Nephron progenitor cell (in vitro differentiated cells): Measurements from ENCODE around the gene TBCD.
A peak's percentile ranks its signal among the peaks of the same experiment; 100 is the strongest.

Source experiments
- DNase-seq: peaks from one replicate; pipeline ENCODE4 v3.0.0; 2021
- H3K27ac Mint-ChIP-seq: 2 replicates; pipeline ENCODE4 v1.8.0; 2021; ENCODE audit warnings: mild to moderate bottlenecking, moderate library complexity, mixed read lengths
- H3K27me3 Mint-ChIP-seq: 2 replicates; pipeline ENCODE4 v1.8.0; 2021; ENCODE audit warnings: mild to moderate bottlenecking, low read depth, mixed read lengths; ENCODE audit not compliant: poor library complexity
- H3K36me3 Mint-ChIP-seq: 2 replicates; pipeline ENCODE4 v1.8.0; 2021; ENCODE audit warnings: low read depth, mixed read lengths
- H3K4me1 Mint-ChIP-seq: 2 replicates; pipeline ENCODE4 v1.8.0; 2021; ENCODE audit warnings: mixed read lengths
- H3K4me3 Mint-ChIP-seq: 2 replicates; pipeline ENCODE4 v1.8.0; 2021; ENCODE audit warnings: mild to moderate bottlenecking, moderate library complexity, mixed read lengths
- H3K9me3 Mint-ChIP-seq: 2 replicates; pipeline ENCODE4 v1.8.0; 2021; ENCODE audit warnings: mild to moderate bottlenecking, moderate library complexity, mixed read lengths
- TF ChIP-seq, protein P1 (sequence below): fragments of 200-600 bp; sonication (generic); IDR thresholded peaks from 2 replicates; pipeline ENCODE4 v1.5.0; 2021; ENCODE audit warnings: antibody characterized with exemption

TBCD gene

DNA sequence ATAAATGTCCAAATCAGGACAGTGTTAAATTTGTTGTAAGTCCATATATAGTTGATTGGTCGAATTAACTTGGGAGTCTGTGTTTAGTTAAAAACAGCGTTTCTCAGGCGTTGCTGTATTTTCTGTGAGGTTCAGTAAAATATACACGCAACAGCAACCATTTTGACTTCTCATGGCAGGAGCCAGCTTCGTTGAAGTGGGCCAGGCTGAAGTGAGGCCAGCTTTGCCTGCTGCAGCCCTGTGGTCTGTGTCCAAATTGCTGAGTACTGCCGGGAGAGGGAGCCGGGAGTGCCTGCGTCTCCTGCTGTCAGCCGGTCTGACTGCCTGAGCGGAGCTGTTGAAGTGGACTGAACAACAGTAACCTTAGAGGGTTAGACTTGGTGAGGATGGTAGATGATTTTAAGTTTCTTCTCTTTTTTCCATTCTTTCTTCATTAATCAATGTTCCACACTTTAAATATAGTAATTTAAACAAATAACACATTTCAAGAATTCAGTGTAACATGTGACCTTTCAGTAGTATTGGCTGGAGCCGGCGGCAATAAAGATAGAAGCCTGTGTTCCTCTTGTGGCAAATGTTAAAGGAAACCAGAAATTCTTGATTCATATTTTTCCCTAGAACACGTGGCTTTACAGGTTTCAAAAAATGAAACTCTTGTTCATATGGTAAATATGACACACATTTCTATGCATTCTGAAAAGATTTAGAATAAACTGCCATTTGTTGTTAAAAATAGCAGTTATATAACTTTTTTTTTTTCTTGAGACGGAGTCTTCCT, 124.9 kb downstream of the TBCD start:
- Mint-ChIP-seq H3K4me1 (peaks cover 63% of the 10 kb centered on the region), H3K27me3 (no peaks in the 10 kb centered on the region), H3K9me3 (no peaks in the 10 kb centered on the region), H3K27ac (peak overlapping the region; percentile 22), H3K4me3 (no peak overlapping the region), H3K36me3 (peaks cover 25% of the 10 kb centered on the region)
- TF ChIP-seq, protein P1, sequence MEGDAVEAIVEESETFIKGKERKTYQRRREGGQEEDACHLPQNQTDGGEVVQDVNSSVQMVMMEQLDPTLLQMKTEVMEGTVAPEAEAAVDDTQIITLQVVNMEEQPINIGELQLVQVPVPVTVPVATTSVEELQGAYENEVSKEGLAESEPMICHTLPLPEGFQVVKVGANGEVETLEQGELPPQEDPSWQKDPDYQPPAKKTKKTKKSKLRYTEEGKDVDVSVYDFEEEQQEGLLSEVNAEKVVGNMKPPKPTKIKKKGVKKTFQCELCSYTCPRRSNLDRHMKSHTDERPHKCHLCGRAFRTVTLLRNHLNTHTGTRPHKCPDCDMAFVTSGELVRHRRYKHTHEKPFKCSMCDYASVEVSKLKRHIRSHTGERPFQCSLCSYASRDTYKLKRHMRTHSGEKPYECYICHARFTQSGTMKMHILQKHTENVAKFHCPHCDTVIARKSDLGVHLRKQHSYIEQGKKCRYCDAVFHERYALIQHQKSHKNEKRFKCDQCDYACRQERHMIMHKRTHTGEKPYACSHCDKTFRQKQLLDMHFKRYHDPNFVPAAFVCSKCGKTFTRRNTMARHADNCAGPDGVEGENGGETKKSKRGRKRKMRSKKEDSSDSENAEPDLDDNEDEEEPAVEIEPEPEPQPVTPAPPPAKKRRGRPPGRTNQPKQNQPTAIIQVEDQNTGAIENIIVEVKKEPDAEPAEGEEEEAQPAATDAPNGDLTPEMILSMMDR: peak; percentile 17
- DNase-seq: peak; percentile 65

DNA sequence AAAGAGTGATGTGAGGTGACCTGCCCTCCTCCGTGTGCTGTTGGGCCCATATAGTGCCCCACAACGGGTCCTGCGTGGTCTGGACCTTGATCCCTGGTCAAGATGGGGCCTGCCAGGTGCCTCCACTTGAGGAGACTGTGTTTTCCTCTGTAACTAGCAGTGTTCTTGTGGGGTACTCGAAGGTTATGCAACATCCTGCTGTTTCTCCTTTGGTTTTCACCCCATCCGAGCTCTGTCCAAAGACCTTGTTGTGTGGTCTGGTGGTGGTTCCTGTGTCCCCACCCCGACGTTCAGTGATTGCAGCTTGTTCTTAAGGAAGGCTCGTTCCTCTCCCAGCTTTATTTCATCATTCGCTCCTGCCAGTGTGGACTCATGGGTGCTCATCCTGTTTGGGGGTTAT, 126.7 kb downstream of the TBCD start:
- DNase-seq: no peak
- H3K4me3 Mint-ChIP-seq: no peak overlapping the region
- H3K4me1 Mint-ChIP-seq: peaks cover 77% of the 10 kb centered on the region
- H3K9me3 Mint-ChIP-seq: no peaks in the 10 kb centered on the region
- TF ChIP-seq, protein P1: no peak
- H3K36me3 Mint-ChIP-seq: peaks cover 22% of the 10 kb centered on the region
- H3K27ac Mint-ChIP-seq: peak overlapping the region; percentile 63
- H3K27me3 Mint-ChIP-seq: peaks cover under 1% of the 10 kb centered on the region

DNA sequence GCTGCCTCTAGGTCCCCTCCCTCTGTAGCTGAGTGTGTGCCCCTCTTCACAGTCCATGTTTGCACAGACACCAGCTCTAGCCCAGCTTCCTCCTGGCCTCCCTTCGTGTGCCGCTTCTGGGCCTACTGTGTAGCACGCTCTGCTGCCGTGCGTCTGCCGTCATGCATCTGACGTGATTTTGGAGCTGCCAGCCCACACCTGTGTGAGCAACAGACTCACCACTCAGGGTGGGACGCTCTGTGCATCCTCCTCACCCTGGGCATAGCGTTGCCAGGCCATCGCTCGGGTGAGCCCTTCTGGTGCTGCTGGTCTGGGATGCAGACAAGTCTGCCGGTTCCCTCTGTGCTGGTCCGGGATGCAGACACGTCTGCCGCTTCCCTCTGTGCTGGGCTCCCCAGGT, 127.4 kb downstream of the TBCD start:
- peaks cover 3% of the 10 kb centered on the region for H3K27me3 Mint-ChIP-seq
- no peaks in the 10 kb centered on the region for H3K9me3 Mint-ChIP-seq
- no peak for DNase-seq
- no peak overlapping the region for H3K4me3 Mint-ChIP-seq
- no peak overlapping the region for H3K27ac Mint-ChIP-seq
- H3K36me3 Mint-ChIP-seq: peaks cover 26% of the 10 kb centered on the region
- H3K4me1 Mint-ChIP-seq: peaks cover 84% of the 10 kb centered on the region
- TF ChIP-seq, protein P1: no peak

DNA sequence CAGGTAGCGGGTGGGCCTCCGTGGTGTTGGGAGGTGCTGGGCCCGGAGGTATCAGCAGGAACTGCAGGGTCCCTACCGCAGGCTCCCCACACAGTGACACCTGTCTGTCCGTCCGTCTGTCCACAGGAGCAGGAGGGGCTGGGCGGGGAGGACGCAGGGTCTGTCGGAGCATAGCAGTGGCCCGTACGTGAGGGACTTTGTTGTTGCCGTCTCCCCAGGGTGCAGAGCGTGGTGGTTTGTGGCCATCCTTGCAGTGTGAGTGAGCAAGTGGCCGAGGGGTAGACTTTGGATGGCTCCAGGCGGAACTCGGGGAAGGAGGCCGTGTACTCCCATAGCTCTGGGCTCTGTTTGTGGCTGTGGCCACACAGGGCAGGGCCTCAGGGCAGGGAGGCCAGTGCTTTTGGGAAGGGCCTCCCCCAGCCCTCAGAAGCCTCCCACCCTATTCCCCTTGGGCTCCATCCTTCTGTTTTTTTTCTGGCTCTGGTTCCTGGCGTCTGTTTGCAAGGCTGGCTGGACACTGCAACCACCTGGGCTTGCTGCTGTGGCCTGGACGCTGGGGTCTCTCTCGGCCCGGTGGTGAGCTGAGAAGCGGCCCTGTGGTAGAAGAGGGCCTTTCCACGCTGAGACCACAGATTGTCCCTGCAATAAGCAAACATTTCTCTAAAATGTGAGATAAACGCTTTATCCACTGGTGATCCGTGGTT, 128.9 kb downstream of the TBCD start:
- DNase-seq: no peak
- Mint-ChIP-seq H3K36me3 (peaks cover 26% of the 10 kb centered on the region), H3K4me3 (no peak overlapping the region), H3K9me3 (no peaks in the 10 kb centered on the region), H3K27ac (peak overlapping the region; percentile 11), H3K27me3 (peaks cover 3% of the 10 kb centered on the region), H3K4me1 (peaks cover 87% of the 10 kb centered on the region)
- TF ChIP-seq, protein P1: no peak

DNA sequence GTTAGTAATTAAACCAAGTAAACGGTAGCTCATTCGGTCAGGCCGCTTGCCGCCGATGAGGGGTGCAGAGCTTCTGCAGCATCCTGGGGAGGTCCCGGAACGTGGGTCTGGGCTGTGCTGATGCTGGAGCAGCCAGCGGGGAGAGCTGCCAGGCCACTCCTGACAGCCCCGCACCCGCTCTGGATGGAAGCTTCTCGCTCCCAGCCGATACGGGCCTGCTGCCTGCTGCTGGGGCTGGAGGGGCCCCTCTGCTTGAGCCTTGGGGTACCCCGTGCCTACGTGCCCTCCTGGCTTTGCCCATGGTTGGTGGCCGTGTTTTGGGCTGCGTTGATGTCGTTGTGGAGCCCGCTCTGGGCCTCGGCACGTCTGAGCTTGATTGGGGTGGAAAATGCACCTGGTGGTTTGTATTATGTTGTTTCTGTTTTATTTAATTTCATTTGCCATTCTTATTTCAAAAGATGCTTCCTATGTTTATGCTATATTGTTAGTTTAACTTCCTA, 129.5 kb downstream of the TBCD start:
- peaks cover 87% of the 10 kb centered on the region for H3K4me1 Mint-ChIP-seq
- no peaks in the 10 kb centered on the region for H3K9me3 Mint-ChIP-seq
- TF ChIP-seq, protein P1: no peak
- peaks cover 3% of the 10 kb centered on the region for H3K27me3 Mint-ChIP-seq
- no peak for DNase-seq
- peaks cover 30% of the 10 kb centered on the region for H3K36me3 Mint-ChIP-seq
- H3K4me3 Mint-ChIP-seq: no peak overlapping the region
- H3K27ac Mint-ChIP-seq: peak overlapping the region; percentile 92
